Spleen (tissue), 7 donors: Measurements from ENCODE around the gene CSH1.

ENCODE experiments used
- POLR2A ChIP-seq, 3 donors: fragments of 450-650 bp; IDR thresholded peaks; one replicate each; pipeline ENCODE4 v1.5.1; 2017; ENCODE audit warnings: antibody characterized with exemption in 3 of 3, mild to moderate bottlenecking in 1 of 3
- POLR2AphosphoS5 ChIP-seq, 3 donors: sonication (generic); formaldehyde crosslinking; IDR thresholded peaks; one replicate each; pipeline ENCODE4 v1.5.1; 2017; ENCODE audit warnings: antibody characterized with exemption in 3 of 3
- TF ChIP-seq, protein P1 (sequence below), 11 experiments: fragments of 200-600 bp in 7 of 11; fragments of 450-650 bp in 4 of 11; sonication (generic) in 4 of 11; IDR thresholded peaks in 8 of 11; conservative IDR thresholded peaks in 3 of 11; 1 replicate in 7 of 11; 2 replicates in 4 of 11; pipeline versions ENCODE4 v1.4.0 to v1.8.0; 2016 to 2021; ENCODE audit warnings: antibody characterized with exemption in 11 of 11, inconsistent platforms in 4 of 11, mild to moderate bottlenecking in 1 of 11
- donor health status: DM: no; HTN: no; CAD: no; lungs with moderate emphysema.
- donor health status: DM: no; HTN: no; CAD: no.
- donor health status: DM: no; HTN: no; CAD: no.

DNA sequence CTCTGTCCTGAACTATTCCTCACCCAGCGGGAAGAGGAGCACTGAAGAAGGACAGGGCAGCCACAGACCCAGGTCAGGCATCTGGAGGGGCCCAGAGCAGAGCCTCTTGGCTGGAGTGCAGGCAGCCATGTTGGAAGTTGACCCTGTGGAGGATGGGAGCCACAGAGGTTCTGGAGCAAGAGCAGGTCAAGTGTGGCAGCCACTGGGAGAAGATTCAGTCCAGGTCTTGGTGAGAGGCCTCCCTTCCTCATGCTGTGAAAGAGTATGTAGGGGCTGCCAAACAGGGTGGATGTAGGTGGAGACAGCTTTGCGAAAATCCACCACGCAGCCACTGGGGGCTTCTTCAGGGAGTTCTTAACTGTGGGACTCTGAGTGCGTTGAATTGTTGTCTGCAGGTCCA is 36.3 kb upstream of the CSH1 start:
- TF ChIP-seq, protein P1, sequence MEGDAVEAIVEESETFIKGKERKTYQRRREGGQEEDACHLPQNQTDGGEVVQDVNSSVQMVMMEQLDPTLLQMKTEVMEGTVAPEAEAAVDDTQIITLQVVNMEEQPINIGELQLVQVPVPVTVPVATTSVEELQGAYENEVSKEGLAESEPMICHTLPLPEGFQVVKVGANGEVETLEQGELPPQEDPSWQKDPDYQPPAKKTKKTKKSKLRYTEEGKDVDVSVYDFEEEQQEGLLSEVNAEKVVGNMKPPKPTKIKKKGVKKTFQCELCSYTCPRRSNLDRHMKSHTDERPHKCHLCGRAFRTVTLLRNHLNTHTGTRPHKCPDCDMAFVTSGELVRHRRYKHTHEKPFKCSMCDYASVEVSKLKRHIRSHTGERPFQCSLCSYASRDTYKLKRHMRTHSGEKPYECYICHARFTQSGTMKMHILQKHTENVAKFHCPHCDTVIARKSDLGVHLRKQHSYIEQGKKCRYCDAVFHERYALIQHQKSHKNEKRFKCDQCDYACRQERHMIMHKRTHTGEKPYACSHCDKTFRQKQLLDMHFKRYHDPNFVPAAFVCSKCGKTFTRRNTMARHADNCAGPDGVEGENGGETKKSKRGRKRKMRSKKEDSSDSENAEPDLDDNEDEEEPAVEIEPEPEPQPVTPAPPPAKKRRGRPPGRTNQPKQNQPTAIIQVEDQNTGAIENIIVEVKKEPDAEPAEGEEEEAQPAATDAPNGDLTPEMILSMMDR (IDR thresholded peaks at IDR 0.05 in 8 of 11, conservative IDR thresholded peaks at IDR 0.05 in 3 of 11): no peak
- TF ChIP-seq POLR2AphosphoS5 (IDR thresholded peaks at IDR 0.05): no peak
- TF ChIP-seq POLR2A (IDR thresholded peaks at IDR 0.05): no peak
